ENCODE measurements around the gene MRPL14.

MRPL14 gene

DNA sequence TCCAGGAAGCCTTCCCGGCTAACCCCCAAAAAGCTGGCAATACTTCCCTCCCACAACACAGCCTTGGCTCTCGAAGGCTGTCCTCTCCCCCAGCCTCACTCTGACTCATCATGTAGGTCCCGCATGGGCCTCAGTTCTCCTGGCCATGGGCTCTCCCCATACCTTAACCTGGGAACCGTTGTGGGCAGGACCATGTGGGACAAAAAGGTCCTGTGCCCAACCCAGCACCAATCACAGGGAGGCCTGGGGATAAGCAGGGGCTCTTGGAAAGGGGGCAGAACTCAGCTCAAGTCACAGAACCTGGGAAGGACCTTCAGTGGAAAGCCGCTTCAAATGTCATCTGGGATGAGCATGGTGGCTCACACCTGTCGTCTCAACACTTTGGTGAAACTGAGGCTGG, 45.5 kb downstream of the MRPL14 start:
- in situ Hi-C loops (cut with MboI; ENCODE audit: low sequenced_read_pairs) = no loop called here

DNA sequence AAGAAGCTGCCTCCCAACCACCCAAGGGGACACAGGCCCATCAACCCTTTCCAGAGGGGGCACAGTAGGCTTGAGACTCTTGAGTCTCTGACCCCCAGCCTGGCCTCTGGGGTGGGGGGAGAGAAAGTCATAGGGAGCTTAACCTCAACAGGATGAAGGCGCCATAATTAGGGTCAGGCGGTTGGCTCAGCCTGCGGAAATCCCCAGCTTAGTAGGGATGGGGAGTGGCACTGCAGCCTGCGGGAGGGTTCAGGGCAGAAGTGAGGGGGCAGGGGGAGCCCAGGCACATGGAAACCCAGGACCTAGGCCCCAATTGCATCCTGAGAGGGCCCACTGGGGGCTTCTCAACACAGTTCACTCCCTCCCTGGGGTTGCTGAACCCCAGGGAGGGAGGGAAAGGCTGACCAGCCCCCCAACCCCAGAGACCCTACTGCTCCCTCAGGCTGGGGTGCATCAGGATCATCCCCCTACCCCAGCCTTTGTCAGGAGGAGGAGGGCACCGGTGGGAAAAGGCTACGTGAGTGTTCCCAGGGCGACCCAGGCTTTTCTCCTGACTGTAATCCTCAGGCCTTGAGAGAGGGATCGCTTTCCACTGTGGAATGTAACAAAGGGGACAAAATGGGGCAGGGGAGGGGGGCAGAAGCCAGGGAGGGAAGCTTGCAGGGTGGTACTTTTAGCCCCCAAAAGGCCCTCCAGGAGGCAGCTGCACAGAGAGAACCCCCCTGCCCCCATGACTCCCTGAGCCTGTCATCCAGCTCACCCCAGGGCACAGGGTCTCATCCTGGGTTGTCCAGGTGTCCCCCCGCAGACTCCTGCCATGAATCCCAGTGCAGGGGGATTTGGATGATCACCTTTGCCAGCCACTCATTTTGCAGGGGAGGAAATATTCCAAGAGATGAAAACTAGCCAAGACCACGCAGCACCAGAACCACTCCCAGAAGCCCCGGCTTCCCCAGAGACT, 46.4 kb downstream of the MRPL14 start:
- in situ Hi-C loops (cut with MboI; ENCODE audit: low sequenced_read_pairs) = no loop called here

DNA sequence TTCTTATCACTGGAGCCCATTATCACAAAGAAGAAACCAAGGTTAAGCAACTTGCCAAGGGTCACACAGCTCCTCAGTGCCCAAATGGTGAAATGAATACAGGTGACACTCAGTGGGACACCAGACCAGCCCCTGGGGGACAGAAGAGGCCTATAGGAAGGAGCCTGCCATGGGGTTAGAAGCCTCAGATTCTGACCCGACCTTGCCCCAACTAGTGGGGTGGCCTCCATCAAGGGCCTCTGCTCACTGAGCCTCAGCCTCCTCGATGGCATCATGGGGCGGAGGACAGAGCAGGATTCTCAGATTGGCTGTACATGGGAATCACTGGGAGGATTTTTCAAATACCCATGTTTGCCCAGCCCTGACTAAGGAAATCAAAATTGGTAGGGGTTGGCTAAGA, 47.6 kb downstream of the MRPL14 start:
- in situ Hi-C loops (cut with MboI; ENCODE audit: low sequenced_read_pairs) = loop anchor here (10.0 kb wide), 1 partner anchor 305 kb away; the partner anchor contains the start of gene VEGFA

DNA sequence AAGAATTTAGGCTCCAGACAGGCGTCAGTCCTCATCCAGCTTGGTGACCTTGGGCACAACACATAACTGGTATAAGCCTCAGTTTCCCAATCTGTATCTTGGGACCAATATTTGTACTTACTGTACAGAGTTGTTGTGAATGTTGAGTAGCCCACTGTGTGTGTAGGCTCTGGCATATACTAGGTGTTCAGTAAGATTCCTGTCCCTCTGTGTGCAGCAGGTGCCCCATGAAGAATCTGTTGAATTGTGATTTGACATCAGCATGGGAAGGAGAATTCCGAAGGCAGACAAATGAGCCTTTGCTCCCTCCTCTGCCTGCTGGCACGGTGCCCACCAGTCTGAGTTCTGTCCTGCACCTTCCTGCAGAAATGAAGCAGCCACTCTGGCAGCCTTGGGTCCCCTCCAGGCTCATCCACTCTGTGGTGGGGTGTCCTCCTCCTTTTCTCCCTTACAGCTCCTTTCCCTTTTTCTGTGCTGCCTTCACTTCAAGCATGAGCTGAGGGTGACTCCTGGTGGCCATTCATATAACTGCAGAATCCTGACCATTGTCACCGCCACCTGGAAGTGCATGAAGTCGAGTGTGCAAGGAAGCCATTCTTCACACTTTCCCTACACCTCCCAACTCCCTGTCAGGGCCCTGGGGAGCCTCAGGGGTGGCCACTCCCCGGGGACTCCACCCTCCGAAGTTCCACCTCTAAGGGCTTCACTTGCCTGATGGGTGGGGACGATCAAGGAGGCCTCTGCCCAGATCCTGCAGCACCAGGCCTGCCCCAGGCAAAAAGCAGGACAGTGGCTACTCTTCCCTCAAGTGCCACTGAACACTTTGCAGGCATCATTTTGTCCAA, 48.2 kb downstream of the MRPL14 start:
- in situ Hi-C loops (cut with MboI; ENCODE audit: low sequenced_read_pairs) = loop anchor here (10.0 kb wide), 1 partner anchor 304 kb away; the partner anchor contains the start of gene VEGFA

DNA sequence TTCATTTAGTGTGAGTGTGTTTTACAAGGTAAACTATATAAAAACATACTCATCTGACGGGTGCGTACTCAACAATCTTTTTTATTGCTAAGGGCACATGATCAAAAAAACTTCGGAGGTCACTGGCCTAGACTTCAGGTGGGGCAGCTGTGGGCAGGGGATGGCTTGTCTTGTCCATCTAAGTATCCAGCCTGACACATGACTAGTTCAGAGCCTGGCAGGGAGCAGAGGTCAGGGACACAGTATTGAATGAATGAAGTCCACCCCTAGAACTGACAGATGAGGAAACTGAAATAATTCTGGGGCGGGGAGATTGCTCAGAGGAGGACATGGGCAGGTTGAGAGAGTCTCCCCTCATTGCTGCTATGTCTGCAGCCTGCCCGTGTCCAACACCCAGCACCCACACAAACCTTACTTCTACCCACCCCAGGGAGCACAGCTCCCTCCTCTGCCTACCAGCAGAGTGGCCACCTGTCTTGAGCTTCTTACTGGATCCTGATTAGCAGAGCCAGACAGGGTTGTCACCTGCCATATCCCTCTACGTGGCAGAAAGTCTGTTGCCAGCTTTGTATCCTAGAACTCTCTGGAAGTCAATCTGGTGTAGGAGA, 48.9 kb downstream of the MRPL14 start:
- in situ Hi-C loops (cut with MboI; ENCODE audit: low sequenced_read_pairs) = loop anchor here (10.0 kb wide), 1 partner anchor 304 kb away; the partner anchor contains the start of gene VEGFA

DNA sequence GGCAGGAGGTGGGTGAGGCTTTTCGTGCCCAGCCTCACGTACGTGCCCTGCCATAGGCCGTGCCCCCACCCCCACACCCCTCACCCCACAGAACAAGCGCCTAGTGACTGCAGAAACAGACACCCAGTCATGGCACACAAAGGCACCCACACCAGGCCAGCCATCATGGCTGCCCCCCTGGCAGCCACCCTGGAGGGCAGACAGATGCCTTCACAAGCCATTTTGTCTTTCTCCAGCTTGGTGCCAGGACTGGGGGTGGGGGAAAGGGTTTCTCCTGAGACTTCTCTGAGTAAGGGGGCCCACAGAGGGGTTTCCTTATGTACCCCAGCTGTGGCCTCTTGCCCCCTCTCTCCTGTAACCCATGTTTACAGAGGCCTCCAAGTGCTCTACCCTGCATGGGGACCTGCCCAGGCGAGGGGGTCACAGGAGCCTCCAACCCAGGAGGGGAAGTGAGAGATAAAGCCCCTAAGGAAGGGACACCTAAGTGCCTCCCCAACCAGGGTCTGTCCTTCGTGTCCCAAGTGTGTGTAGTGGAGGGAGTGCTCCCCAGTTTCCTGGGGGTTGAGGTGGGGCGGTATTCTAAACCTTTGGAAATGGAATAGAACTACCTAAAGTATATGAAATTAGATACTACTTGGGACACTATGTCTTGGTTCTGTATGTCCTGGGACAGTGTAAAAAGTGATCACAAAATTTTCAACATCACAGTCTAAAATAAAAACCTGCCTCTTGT, 49.9 kb downstream of the MRPL14 start:
- in situ Hi-C loops (cut with MboI; ENCODE audit: low sequenced_read_pairs) = loop anchor here (10.0 kb wide), 1 partner anchor 303 kb away; the partner anchor contains the start of gene VEGFA

DNA sequence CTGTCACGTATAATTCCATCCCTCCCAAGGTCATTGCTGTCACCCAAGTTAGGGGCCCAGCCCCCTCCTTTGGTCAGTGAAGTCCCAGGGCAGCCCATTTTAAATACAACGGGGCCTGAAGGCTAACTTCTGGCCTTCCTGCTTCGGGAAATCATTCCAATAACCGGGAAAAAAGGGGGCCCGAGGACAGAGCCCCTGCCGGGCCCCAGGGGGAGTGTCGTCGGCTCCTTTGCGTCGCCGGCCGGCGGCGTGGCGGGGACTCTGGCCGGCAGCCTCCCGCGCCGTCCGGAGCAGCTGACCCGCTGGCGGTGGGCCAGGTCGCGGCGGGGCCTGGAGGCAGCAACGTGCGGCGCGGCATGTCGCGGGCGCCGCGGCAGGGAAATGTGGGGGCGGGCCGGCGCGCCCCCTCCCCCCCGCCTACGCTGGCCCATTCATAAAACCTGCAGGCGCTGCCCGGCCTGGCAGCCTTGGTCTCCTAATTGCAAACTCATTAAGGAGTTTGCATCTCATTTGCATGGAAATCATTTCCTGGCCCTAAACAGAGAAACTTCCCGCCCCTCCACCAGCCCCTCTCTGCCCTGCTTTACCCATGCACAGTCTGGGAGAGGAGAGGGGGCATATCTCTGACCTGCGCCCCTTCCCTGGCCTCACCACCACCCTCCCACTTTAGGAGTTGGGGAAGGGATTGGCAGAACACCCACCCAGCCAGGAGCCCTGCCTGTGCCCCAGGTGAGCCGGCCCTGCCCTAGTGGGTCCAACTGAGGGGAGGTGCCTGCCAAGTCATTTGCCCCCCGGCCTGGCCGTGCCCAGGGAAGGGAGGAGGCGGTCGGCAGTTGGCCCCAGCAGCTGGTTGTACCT, 50.7 kb downstream of the MRPL14 start:
- in situ Hi-C loops (cut with MboI; ENCODE audit: low sequenced_read_pairs) = loop anchor here (10.0 kb wide), 1 partner anchor 302 kb away; the partner anchor contains the start of gene VEGFA

DNA sequence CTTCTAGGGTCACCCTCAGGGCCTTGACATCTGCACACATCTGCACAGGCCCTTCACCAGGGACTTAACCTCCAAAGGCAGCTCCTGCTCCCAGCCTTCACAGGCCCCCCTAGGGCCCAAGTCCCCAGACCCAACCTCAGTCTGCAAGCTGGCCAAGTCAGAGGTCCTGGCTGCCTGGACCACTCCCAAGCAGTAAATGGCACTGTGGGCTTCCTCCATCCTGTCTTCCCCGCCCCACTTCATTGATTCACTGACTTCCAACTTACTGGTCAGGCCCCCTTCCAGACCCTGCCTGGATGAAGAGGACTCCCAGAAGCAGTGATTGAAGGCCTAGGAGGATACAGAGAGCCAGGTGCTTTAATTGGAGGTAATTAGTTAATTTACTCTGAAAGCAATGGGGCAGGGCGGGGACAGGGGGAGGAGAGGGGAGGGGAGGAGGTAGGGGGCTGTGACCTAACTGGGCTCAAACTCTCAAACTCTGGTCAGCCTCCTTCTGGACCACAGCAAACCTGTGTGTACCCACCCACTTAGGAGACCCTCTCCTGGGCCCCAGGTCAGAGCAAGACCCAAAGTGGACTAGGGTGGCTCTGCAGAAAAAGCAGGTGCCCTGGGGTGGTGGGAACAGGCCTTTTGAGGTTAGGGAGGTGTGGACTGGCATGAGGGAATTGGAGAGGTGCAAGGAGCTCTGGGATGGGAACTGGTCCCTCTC, 51.5 kb downstream of the MRPL14 start:
- in situ Hi-C loops (cut with MboI; ENCODE audit: low sequenced_read_pairs) = loop anchor here (10.0 kb wide), 1 partner anchor 301 kb away; the partner anchor contains the start of gene VEGFA

DNA sequence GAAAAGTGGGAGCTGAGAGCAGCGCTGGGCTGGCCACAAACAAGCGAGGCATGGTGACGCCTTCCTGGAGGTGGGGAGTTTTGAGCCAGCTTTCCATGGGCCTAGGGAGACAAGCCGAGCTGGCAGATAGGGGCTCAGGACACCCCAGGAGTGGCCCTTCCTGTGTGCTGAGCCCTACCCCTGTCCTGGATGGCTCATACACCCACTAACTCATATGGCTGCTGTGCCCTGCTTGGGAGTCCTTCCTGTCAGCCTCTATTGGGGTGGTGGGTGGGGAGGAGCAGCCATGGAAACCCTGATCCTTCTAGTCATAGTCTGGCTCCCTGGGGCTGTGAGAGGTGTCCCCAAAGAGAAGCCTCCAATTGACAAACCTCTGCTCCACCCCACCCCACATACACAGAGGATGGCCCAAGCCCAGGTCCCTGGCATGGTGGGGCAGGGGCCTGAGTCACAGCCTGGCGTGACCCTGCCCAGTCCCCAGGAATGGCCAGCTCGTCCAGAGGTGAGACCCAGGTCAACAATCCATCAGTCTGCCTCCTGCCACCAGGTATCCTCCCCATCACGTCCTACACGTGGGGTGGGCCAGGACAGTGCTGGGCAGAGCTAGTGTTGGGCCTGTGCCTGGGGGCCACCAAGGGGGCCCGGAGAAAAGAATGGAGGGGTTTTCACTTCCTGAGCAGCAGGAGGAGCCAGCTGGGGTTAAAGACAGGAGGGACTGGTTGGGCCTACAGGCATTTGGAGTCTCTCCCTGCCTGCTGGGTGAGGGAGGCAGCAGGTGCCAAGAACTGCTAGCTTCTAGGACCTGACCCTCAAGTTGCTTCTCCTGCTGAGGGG, 52.2 kb downstream of the MRPL14 start:
- in situ Hi-C loops (cut with MboI; ENCODE audit: low sequenced_read_pairs) = loop anchor here (10.0 kb wide), 1 partner anchor 300 kb away; the partner anchor contains the start of gene VEGFA

DNA sequence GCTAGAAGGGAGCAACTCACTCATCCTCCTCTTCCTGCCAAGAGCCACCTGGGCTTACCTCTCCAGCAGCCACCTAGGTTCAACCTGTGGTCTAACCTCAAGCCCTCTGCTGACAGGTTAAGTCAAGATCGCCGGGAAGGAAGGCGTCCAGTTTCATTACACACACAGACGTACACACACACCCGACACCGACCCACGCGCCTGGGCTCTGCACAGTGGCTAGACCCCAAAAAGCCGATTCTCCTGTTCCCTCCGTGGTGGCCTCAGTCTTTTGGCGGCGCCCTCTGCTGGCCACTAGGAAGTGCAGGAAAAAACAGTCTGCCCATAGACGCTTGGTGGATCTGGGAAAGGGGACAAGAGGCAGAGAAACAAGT, 52.8 kb downstream of the MRPL14 start:
- in situ Hi-C loops (cut with MboI; ENCODE audit: low sequenced_read_pairs) = loop anchor here (10.0 kb wide), 1 partner anchor 300 kb away; the partner anchor contains the start of gene VEGFA

DNA sequence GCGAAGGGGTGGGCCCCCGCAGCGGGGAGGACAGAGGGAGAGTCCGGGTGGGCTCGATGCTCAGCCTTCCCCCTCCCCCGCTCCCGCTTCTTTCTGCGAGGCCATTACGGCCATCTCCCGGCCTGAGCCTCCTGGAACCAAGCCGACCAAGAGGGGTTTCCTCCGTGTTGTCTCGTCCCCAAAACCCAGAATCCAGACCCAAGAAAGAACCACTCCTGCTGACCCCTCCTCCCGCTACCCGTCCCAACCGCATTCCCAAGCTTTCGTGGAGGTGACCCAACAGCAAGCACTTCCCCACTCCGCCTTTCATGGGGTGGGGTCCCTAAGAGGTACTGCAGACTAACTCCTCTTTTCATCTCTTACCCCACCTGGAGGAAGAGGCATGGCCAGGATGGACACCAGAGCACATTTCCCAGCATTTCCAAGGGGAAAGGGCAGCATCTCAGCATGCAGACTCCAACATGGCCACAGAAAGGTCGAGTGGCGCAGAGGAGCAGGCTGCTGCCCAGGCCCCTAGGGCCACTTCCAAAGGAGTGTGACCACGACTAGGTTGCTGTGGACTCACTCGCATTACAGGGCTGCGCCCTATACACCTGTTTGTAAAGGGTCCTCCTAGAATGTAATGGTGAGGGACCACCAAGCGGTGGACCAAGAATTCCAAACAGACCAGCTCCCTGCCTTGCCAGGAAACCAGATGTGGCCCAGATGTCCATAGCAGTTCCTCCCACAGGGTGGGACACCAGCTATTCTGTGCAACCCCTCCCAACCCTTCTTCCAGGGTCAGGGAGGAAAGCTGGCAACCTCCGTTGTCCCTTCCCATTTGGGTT, 53.4 kb downstream of the MRPL14 start:
- in situ Hi-C loops (cut with MboI; ENCODE audit: low sequenced_read_pairs) = loop anchor here (10.0 kb wide), 1 partner anchor 299 kb away; the partner anchor contains the start of gene VEGFA

DNA sequence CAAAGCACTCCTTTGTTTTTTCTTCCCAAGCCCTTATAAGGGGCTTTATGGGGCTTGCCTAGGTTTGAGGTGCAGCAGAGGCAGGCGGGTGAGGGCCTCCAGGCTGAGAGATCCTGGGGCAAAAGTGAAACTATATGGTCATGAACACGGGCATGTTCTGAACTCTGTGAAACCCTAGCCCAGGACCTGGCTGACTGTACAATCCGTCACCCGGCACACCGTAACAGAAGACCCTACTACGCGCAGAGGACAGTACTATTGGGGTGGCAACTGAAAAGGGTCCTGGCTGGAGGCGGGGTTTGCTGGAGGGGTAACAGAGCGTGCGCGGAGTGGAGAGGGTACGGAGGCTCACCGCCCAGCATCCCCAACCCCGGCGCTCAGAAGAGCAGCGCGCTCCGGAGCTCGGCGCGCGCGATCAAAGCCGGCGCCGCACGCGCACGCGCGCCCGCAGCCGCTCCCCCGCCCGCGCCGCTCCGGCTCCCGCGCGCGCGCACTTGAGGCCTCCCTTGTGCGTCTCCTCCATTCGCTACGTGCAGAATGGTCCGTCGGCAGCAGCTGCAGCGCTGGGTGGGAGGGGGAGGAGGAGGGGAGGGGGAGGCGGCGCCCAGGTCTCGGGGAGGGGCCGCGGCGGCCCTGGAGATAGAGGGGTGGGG, 54.2 kb downstream of the MRPL14 start:
- in situ Hi-C loops (cut with MboI; ENCODE audit: low sequenced_read_pairs) = loop anchor here (10.0 kb wide), 1 partner anchor 298 kb away; the partner anchor contains the start of gene VEGFA

DNA sequence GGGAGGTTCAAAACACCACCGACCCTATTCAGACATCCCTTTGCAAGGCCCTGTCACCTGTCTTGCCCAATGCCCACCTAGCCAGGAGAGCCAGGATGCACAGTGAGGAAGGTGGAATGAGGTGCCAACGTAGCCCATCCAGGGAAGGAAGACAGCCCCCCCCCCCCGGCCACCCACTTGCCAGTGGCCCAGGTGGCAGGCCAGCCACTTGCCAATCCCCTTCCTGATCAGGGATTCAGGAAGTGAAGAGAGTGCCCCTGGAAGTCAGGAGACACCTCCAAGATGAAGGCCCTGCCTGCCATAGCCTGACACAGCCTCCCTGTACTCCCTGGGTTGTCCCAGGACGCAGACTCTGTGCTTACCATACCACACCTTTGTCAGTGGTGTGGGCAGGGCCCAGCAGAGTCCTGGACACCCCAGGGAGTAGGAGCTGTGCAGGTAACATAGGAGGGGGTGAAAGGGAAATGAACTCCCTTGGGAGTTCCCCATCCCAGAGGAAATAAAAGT, 54.7 kb downstream of the MRPL14 start:
- in situ Hi-C loops (cut with MboI; ENCODE audit: low sequenced_read_pairs) = loop anchor here (10.0 kb wide), 1 partner anchor 298 kb away; the partner anchor contains the start of gene VEGFA

DNA sequence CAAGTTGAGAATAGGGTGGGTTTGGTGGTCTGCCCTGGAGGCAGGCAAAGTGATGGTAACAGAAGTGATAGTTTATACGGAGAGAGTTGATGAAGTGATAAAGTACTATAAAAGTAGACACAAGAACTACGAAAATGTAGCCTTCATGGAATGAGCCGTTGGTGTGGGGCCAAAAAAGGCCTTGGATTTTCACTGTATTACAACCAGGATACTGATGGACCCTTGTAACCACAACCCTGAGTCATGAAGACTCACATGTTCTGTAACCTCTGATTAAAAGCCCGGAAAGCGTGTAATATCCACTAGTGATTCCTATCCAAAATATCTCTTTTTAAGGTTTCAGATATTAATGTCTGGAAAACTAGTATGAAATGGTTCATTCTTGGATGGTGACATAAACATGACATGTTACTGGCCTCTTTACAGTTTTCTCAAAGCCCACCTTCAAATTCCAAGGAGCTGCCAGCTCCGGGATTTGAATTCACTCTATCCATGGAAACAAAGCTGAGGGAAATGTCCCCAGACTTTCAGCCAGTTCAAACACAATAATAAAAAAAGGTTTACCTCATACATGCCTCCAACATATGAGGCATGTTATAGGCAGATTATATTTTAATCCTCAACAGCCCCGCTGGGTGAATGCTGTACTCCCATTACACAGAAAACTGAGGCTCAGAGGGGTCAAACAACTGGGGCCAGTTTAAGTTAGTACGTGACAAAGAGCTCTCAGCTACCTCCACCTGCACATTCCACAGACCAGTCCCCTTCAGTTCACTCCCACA, 55.4 kb downstream of the MRPL14 start:
- in situ Hi-C loops (cut with MboI; ENCODE audit: low sequenced_read_pairs) = loop anchor here (10.0 kb wide), 1 partner anchor 297 kb away; the partner anchor contains the start of gene VEGFA

All from HL-60/S4 treated with phorbol 12-myristate 13-acetate at 8.2 ng/mL for 4 days and 3 days (cell line).